GM08714 (cell line): ENCODE measurements around the gene NGLY1.

Experiments
- H3K4me3 ChIP-seq: fragments of 200-500 bp; sonication (Bioruptor generic); 2 replicates; pipeline ENCODE4 v1.5.1; 2014; ENCODE audit warnings: mild to moderate bottlenecking, low read length, inconsistent platforms
- ZNF274 ChIP-seq: IDR thresholded peaks from 2 replicates; pipeline ENCODE4 v1.6.1; 2012; ENCODE audit warnings: mild to moderate bottlenecking, low read depth, low read length

NGLY1 gene

GRCh38 chr3:25711090-25711489 is 72.2 kb downstream of the NGLY1 start:
- H3K4me3 ChIP-seq, result no peak overlapping the region
- TF ChIP-seq ZNF274, result no peak

- H3K4me3 ChIP-seq, result no peak overlapping the region
- no peak for TF ChIP-seq ZNF274
These were observed 75.2 kb downstream of the NGLY1 start for GRCh38 chr3:25708036-25708435.

GRCh38 chr3:25707268-25707926 is 75.8 kb downstream of the NGLY1 start:
- no peak for TF ChIP-seq ZNF274
- H3K4me3 ChIP-seq, result no peak overlapping the region

GRCh38 chr3:25706213-25706612 is 77.0 kb downstream of the NGLY1 start:
- no peak overlapping the region for H3K4me3 ChIP-seq
- no peak for TF ChIP-seq ZNF274

- no peak for TF ChIP-seq ZNF274
- no peak overlapping the region for H3K4me3 ChIP-seq
These were observed 85.7 kb downstream of the NGLY1 start for GRCh38 chr3:25697553-25697952.

- no peak overlapping the region for H3K4me3 ChIP-seq
- no peak for TF ChIP-seq ZNF274
These were observed 87.4 kb downstream of the NGLY1 start for GRCh38 chr3:25695731-25696420.

GRCh38 chr3:25693238-25693637 is 90.0 kb downstream of the NGLY1 start:
- no peak overlapping the region for H3K4me3 ChIP-seq
- no peak for TF ChIP-seq ZNF274

GRCh38 chr3:25692341-25692740 is 90.9 kb downstream of the NGLY1 start:
- no peak for TF ChIP-seq ZNF274
- H3K4me3 ChIP-seq, result no peak overlapping the region

- no peak overlapping the region for H3K4me3 ChIP-seq
- no peak for TF ChIP-seq ZNF274
These were observed 92.3 kb downstream of the NGLY1 start for GRCh38 chr3:25690768-25691533.

GRCh38 chr3:25689226-25689625 is 94.0 kb downstream of the NGLY1 start:
- H3K4me3 ChIP-seq, result no peak overlapping the region
- TF ChIP-seq ZNF274, result no peak

- H3K4me3 ChIP-seq, result no peak overlapping the region
- no peak for TF ChIP-seq ZNF274
These were observed 95.5 kb downstream of the NGLY1 start for GRCh38 chr3:25687742-25688141.

GRCh38 chr3:25686766-25687165 is 96.5 kb downstream of the NGLY1 start:
- H3K4me3 ChIP-seq, result no peak overlapping the region
- no peak for TF ChIP-seq ZNF274

- no peak for TF ChIP-seq ZNF274
- no peak overlapping the region for H3K4me3 ChIP-seq
These were observed 99.4 kb downstream of the NGLY1 start for GRCh38 chr3:25683882-25684281.

GRCh38 chr3:25683410-25683809 is 99.8 kb downstream of the NGLY1 start:
- TF ChIP-seq ZNF274, result no peak
- no peak overlapping the region for H3K4me3 ChIP-seq

GRCh38 chr3:25679642-25680302 is 103.5 kb downstream of the NGLY1 start:
- H3K4me3 ChIP-seq, result no peak overlapping the region
- no peak for TF ChIP-seq ZNF274
